NCI-H2107 (cell line): Measurements from ENCODE around the gene OASL.
"Not testable (repeated sequence)": the region's sequence is repeated elsewhere in the genome, so short reads cannot be mapped to it uniquely, and the experiment has no call there.

Source experiments
- DNase-seq: peaks from one replicate; lab custom pipeline; 2025; lab: John Stamatoyannopoulos, UW

OASL gene

GRCh38 chr12:121059031-121059898 is 20.2 kb upstream of the OASL start:
- no peak for DNase-seq

GRCh38 chr12:121057794-121058193 is 18.7 kb upstream of the OASL start:
- no peak for DNase-seq

DNA sequence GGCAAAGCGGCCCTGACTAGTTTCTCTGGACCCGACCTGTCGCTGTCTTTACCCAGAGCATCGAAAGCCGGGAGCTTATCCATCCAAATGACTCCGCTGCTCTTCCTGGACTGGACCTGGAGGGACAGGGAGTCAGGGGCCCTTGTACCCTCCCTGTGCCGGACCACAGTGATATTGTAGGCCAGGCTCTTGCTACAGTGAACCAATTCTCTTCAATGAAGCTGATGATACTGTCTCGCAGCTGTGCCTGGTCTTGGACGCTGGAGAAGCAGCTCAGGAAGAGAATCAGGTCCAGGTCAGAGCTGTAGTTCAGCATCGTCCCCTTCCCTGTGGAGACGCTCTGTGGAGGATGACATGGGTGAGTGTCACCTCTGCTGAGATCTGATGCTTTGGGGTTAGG is 14.7 kb upstream of the OASL start:
- no peak for DNase-seq

DNA sequence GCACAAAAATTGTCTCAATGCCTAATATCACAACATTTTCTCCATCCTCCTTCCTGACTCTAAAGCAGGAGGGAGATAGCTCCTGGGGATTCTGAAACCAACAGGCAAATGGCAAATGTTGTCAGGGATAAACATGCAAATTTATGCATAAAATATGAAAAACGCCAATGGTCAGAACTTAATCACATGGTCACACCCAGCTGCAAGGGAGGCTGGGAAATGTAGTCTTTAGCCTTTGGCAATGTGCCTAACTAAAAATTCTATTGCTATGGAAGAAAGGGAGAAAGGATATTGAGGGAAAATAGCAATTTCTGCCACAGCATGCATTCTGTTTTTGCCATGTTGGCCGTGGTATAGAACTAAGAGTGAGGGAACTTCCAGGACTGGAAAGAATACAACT is 11.7 kb upstream of the OASL start:
- DNase-seq = no peak

DNA sequence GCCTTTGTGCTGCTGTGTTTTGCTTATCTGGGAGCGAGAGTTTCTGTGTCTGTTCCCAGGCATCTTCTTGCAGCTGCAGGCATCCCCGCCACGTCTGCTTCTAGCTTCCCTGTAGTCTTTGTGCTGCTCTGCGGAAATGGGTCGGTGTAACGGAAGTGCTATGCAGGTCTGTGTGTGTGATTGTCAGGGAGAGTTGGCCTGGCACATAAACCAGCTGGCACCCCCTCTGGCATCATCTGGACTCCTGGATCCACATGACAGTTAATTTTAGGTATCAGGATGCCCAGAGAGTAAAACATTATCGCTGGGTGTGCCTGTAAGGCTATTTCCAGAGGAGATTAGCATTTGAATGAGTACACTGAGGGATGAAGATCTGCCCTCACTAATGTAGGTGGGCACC is 9.4 kb upstream of the OASL start:
- DNase-seq = no peak

- not testable (repeated sequence) for DNase-seq
Observed at GRCh38 chr12:121047400-121047799, 8.4 kb upstream of the OASL start.

- DNase-seq = no peak
Observed at GRCh38 chr12:121043067-121043466, 4.0 kb upstream of the OASL start.

DNA sequence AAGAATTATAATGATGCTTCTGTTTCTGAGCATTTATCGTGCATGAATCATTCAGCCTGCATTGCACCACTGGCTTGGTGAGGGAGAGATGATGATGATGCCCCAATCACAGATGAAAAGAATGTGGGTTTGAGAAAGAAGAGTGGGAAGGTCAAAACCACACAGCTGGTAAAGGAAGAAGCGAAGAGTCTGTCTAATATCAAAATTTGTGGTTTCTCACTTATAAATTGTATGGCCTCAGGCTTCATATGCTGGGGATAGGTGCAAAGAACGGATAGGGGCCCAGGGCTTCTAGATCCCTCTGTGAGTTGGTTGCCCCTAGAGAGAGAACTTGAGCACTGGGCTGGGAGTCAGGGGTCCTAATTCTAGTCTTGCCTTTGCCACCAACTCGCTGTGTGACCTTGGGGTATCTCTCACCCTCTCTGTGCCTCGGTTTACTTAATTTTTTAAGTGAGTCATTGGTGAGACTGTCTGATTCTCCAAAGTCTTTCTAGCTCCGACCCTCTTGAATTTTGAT is 2.2 kb downstream of the OASL start:
- DNase-seq = no peak

- DNase-seq = no peak
Observed at GRCh38 chr12:121034616-121035305, 4.3 kb downstream of the OASL start.

DNA sequence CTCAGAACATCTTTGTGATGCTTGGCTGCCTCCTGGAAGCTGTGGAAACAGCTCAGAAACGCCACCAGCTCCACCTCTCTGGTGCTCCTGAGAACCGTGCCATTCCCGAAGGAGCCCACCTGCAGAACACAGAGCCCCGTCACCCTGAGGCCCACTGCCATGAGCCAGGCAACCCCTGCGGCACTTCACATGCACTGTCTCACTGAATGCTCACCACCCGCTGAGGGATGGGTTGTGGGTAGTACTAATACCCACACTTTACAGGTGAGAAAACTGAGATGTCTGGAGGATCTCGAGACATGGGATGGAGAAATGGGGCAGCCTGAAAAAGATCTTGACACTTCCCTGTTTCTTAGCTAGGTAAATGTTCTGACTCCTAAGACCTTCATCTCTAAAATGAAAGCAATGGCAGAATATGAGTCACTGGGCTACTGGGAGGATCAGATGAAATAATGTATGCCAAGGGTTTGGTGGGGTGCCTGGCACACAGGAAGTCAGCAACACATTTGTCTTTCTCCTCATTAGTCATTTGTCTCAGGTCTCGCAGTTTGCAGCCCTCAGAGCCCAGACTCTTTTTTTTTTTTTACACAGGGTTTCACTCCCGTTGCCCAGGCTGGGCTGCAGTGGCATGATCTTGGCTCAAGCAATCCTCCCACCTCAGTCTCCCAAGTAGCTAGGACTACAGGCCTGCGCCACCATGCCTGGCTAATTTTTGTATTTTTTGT is 5.3 kb downstream of the OASL start:
- no peak for DNase-seq

DNA sequence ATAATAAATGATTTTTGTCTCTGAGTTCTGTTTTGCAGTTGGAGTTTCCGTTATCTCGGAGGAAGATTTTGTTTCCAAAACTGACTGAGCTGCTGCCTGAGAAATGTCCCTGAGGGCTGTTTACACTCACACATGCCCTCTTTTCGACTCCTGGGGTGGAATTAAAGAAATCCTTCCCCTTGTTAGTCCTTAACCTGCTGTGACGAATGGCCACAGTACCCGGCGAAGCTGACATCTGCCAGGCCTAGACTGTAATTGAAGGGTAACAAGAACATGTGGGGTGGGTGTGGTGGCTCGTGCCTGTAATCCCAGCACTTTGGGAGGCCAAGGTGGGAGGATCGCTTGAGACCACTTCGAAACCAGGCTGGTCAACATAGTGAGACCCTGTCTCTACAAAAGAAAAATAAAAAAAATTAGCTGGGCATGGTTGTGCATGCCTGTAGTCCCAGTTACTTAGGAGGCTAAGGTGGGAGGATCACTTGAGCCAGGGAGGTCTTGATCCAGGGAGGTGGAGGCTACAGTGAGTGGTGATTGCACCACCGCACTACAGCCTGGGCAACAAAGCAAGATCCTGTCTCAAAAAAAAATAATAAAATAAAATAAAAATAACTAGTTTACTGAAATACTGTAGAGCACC is 8.4 kb downstream of the OASL start:
- no peak for DNase-seq

GRCh38 chr12:121026274-121027045 is 12.6 kb downstream of the OASL start:
- no peak for DNase-seq

DNA sequence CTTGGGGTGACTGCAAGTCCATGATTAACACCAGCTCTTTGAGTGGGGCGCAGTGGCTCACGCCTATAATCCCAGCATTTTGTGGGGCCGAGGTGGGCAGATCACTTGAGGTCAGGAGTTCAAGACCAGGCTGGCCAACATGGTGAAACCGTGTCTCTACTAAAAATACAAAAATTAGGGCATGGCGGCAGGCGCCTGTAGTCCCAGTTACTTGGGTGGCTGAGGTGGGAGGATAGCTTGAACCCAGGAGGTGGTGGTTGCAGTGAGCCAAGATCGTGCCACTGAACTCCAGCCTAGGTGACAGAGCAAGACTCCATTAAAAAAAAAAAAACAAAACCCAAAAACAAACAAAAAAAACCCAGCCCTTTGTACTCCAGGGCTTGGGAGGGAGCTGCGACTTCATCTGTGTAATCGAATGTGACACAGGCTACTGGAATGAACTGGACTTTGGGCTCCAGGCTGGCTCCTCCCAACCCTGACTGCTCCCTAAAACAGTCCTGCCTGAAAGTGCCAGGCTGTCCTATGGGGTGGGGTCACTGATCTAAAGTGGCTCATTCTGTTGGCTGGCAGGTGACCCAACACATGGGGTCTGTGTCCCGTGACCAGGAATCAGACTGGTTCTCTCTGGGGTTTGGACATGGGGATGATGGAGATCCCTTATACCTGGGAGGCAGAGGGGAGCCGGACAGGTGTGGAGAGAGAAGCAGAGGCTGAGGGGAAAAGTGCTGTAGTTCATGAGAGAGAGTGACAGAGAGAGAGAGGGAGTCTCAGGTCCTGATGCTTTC is 13.4 kb downstream of the OASL start:
- DNase-seq = no peak

DNA sequence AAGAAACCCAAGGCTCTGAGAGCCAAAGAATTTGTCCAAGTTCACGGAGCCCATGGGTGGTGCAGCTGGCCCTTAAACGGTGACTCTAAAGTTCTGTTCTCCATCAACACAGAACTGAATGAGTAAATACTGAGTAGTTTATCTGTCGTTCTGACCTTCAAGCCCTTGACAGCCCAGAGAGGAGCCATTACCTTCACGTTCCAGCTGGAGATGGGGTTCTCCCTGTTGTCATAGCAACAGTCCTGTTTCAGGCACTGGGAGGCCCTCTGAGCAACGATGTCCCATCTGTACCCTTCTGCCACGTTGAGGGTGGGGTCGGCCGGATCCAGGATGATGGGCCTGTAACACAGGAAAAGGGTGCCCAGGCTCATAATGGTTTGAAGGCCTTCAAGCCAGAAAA is 15.2 kb downstream of the OASL start:
- no peak for DNase-seq

- no peak for DNase-seq
Observed at GRCh38 chr12:121022713-121023112, 16.3 kb downstream of the OASL start.

- no peak for DNase-seq
Observed at GRCh38 chr12:121021754-121022153, 17.3 kb downstream of the OASL start.

GRCh38 chr12:121018860-121019617 is 20.0 kb downstream of the OASL start:
- DNase-seq = no peak

GRCh38 chr12:121017966-121018491 is 21.0 kb downstream of the OASL start:
- no peak for DNase-seq
